Neural cell (in vitro differentiated cells): ENCODE measurements around the gene TRMT10B. TPM values are rescaled to one million over a fixed set of nuclear protein-coding genes. Genes with fewer than 3 reads are reported as not detected.

Source experiments
- H2AFZ ChIP-seq: fragments of 200-600, 300-800 bp; sonication (generic), shearing (Covaris generic); 2 replicates; pipeline ENCODE4 v1.6.0; 2014; ENCODE audit warnings: low read depth, mild to moderate bottlenecking, antibody characterized with exemption, low read length, moderate library complexity
- H3F3A ChIP-seq: fragments of 200-600 bp; shearing (Covaris generic); 2 replicates; pipeline ENCODE4 v1.6.1; 2016; ENCODE audit warnings: mild to moderate bottlenecking, moderate library complexity, mixed read lengths, antibody characterized with exemption, low read length; ENCODE audit not compliant: insufficient read depth, poor library complexity, severe bottlenecking
- H3K27ac ChIP-seq: fragments of 200-600, 300-800 bp; sonication (generic), shearing (Covaris generic); 2 replicates; pipeline ENCODE4 v1.5.1; 2014; ENCODE audit warnings: mild to moderate bottlenecking, low read length, moderate library complexity
- H3K27me3 ChIP-seq: fragments of 300-800, 200-600 bp; sonication (generic), shearing (Covaris generic); 2 replicates; pipeline ENCODE4 v1.6.0; 2014; ENCODE audit warnings: mild to moderate bottlenecking, low read depth, low read length, moderate library complexity; ENCODE audit not compliant: insufficient read depth
- H3K36me3 ChIP-seq: fragments of 300-800, 200-600 bp; sonication (generic), shearing (Covaris generic); 2 replicates; pipeline ENCODE4 v1.5.1; 2014; ENCODE audit warnings: mild to moderate bottlenecking, antibody characterized with exemption, low read length, moderate library complexity; ENCODE audit not compliant: insufficient read depth
- H3K4me2 ChIP-seq: fragments of 300-800, 200-600 bp; sonication (generic), shearing (Covaris generic); 2 replicates; pipeline ENCODE4 v1.6.0; 2014; ENCODE audit warnings: mild to moderate bottlenecking, low read length
- H3K4me3 ChIP-seq: fragments of 300-800, 200-600 bp; sonication (generic), shearing (Covaris generic); 2 replicates; pipeline ENCODE4 v1.5.1; 2014; ENCODE audit warnings: mild to moderate bottlenecking, low read length, moderate library complexity
- H3K79me2 ChIP-seq: fragments of 200-600 bp; shearing (Covaris generic); replicated peaks from 2 replicates; pipeline ENCODE4 v1.6.0; 2014; ENCODE audit warnings: mild to moderate bottlenecking, low read length, moderate library complexity; ENCODE audit not compliant: insufficient read depth
- H3K9ac ChIP-seq: fragments of 300-800, 200-600 bp; sonication (generic), shearing (Covaris generic); 2 replicates; pipeline ENCODE4 v1.6.1; 2016; ENCODE audit warnings: mild to moderate bottlenecking, low read length, mixed read lengths
- H3K9me2 ChIP-seq: fragments of 200-600 bp; shearing (Covaris generic); 2 replicates; pipeline ENCODE4 v1.6.1; 2016; ENCODE audit warnings: mild to moderate bottlenecking, low read length, mixed read lengths; ENCODE audit not compliant: insufficient read depth
- H3K9me3 ChIP-seq: fragments of 200-600, 300-800 bp; sonication (generic), shearing (Covaris generic); 2 replicates; pipeline ENCODE4 v1.6.1; 2016; ENCODE audit warnings: mild to moderate bottlenecking, mixed run types, low read length, moderate library complexity, mixed read lengths
- H4K20me1 ChIP-seq: fragments of 200-600 bp; shearing (Covaris generic); 2 replicates; pipeline ENCODE4 v1.6.1; 2016; ENCODE audit warnings: mild to moderate bottlenecking, mixed run types; ENCODE audit not compliant: insufficient read depth
- CTCF ChIP-seq: fragments of 450-650 bp; IDR thresholded peaks from 2 replicates; pipeline ENCODE4 v1.5.1; 2014; ENCODE audit warnings: antibody characterized with exemption, mild to moderate bottlenecking, moderate library complexity; ENCODE audit not compliant: poor library complexity, severe bottlenecking
- EP300 ChIP-seq: fragments of 450-650 bp; conservative IDR thresholded peaks from 2 replicates; pipeline ENCODE4 v1.6.1; 2014; ENCODE audit warnings: antibody characterized with exemption, mild to moderate bottlenecking, moderate library complexity; ENCODE audit not compliant: poor library complexity, severe bottlenecking
- EZH2 ChIP-seq: fragments of 200-600, 300-800 bp; shearing (Covaris generic), sonication (generic); IDR thresholded peaks from 2 replicates; pipeline ENCODE4 v1.6.1; 2014; ENCODE audit warnings: antibody characterized with exemption, low read length, borderline replicate concordance, mild to moderate bottlenecking; ENCODE audit not compliant: insufficient read depth, poor library complexity, severe bottlenecking
- MXI1 ChIP-seq: fragments of 450-650 bp; conservative IDR thresholded peaks from 2 replicates; pipeline ENCODE4 v1.6.1; 2014; ENCODE audit warnings: antibody characterized with exemption, mild to moderate bottlenecking; ENCODE audit not compliant: poor library complexity, severe bottlenecking
- POLR2AphosphoS5 ChIP-seq: IDR thresholded peaks from 2 replicates; pipeline ENCODE4 v1.6.1; 2012
- RAD21 ChIP-seq: fragments of 450-650 bp; conservative IDR thresholded peaks from 2 replicates; pipeline ENCODE4 v1.6.1; 2014; ENCODE audit warnings: antibody characterized with exemption, mild to moderate bottlenecking, moderate library complexity
- SMC3 ChIP-seq: fragments of 450-650 bp; conservative IDR thresholded peaks from 2 replicates; pipeline ENCODE4 v1.6.1; 2014; ENCODE audit warnings: antibody characterized with exemption, mild to moderate bottlenecking, moderate library complexity; ENCODE audit not compliant: poor library complexity
- TAF1 ChIP-seq: IDR thresholded peaks from 2 replicates; pipeline ENCODE4 v1.6.1; 2012; ENCODE audit warnings: low read depth
- polyA plus RNA-seq: library from polyadenylated mRNA; depleted of rRNA; stranded (reverse); fragments of >200 nt; gene quantifications from 2 replicates; pipeline ENCODE4 v1.2.3, GENCODE V29; 2014
- TF ChIP-seq, protein P1 (sequence below): IDR thresholded peaks from 2 replicates; pipeline ENCODE4 v1.6.1; 2012; ENCODE audit warnings: borderline replicate concordance

TRMT10B gene
- polyA plus RNA-seq, 1 donor from 2014 or later: 11.2 TPM

- no peak overlapping the region for H3K27ac ChIP-seq
- H3K9ac ChIP-seq: no peak overlapping the region
- no peak overlapping the region for H3K4me3 ChIP-seq
- H3K36me3 ChIP-seq: no peaks in the 10 kb centered on the region
- no peaks in the 10 kb centered on the region for H3K9me2 ChIP-seq
- H3K27me3 ChIP-seq: no peaks in the 10 kb centered on the region
- TF ChIP-seq EP300 (no peak), SMC3 (no peak), MXI1 (no peak), CTCF (no peak), RAD21 (no peak), EZH2 (no peak), TAF1 (no peak), POLR2AphosphoS5 (no peak)
- TF ChIP-seq, protein P1, sequence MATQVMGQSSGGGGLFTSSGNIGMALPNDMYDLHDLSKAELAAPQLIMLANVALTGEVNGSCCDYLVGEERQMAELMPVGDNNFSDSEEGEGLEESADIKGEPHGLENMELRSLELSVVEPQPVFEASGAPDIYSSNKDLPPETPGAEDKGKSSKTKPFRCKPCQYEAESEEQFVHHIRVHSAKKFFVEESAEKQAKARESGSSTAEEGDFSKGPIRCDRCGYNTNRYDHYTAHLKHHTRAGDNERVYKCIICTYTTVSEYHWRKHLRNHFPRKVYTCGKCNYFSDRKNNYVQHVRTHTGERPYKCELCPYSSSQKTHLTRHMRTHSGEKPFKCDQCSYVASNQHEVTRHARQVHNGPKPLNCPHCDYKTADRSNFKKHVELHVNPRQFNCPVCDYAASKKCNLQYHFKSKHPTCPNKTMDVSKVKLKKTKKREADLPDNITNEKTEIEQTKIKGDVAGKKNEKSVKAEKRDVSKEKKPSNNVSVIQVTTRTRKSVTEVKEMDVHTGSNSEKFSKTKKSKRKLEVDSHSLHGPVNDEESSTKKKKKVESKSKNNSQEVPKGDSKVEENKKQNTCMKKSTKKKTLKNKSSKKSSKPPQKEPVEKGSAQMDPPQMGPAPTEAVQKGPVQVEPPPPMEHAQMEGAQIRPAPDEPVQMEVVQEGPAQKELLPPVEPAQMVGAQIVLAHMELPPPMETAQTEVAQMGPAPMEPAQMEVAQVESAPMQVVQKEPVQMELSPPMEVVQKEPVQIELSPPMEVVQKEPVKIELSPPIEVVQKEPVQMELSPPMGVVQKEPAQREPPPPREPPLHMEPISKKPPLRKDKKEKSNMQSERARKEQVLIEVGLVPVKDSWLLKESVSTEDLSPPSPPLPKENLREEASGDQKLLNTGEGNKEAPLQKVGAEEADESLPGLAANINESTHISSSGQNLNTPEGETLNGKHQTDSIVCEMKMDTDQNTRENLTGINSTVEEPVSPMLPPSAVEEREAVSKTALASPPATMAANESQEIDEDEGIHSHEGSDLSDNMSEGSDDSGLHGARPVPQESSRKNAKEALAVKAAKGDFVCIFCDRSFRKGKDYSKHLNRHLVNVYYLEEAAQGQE: no peak
- H3K79me2 ChIP-seq: no peaks in the 10 kb centered on the region
- no peak overlapping the region for H2AFZ ChIP-seq
- no peaks in the 10 kb centered on the region for H3K9me3 ChIP-seq
- H3K4me2 ChIP-seq: no peak overlapping the region
- no peaks in the 10 kb centered on the region for H3F3A ChIP-seq
- no peaks in the 10 kb centered on the region for H4K20me1 ChIP-seq
Measured at GRCh38 chr9:37758747-37759146, 5.1 kb downstream of the TRMT10B start.

DNA sequence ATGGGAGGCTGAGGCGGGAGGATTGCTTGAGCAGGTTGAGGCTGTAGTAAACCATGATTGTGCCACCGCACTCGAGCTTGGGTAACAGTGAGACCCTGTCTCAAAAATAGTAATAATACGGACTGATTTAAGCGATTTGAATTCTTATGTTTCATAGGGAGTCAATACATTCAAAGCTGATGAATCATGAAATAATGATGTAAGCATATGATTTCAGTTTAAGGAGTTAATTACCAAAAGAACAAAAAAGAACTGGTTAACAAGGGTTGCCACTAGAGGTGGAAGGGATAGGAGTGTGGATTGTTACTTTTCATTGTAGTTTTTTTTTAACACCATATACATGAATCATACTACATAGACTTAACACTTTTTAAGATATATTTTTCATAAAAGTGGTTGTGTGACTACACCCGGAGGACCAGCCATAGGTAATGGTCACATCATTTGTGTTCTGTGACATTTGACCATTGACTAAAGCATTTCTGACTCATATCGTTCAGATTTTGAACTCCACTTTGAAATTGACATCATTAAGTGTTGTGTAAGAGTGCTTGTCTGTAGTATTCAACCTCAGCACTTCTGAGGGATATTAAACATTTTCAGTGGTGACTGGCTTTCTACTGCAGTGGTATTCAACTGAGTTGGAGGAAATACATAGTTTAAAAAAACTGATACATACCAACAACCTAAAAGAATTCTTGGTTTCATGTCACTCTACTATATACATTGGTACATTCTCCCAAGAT lies 7.0 kb downstream of the TRMT10B start:
- no peaks in the 10 kb centered on the region for H3K27me3 ChIP-seq
- H3F3A ChIP-seq: no peaks in the 10 kb centered on the region
- H3K9ac ChIP-seq: no peak overlapping the region
- no peak overlapping the region for H2AFZ ChIP-seq
- H3K27ac ChIP-seq: no peak overlapping the region
- H3K36me3 ChIP-seq: no peaks in the 10 kb centered on the region
- TF ChIP-seq EZH2 (no peak), CTCF (no peak), TAF1 (no peak), SMC3 (no peak), EP300 (no peak), MXI1 (no peak), RAD21 (no peak), POLR2AphosphoS5 (no peak)
- TF ChIP-seq, protein P1: no peak
- H4K20me1 ChIP-seq: no peaks in the 10 kb centered on the region
- no peaks in the 10 kb centered on the region for H3K9me2 ChIP-seq
- H3K9me3 ChIP-seq: no peaks in the 10 kb centered on the region
- no peaks in the 10 kb centered on the region for H3K79me2 ChIP-seq
- H3K4me3 ChIP-seq: no peak overlapping the region
- no peak overlapping the region for H3K4me2 ChIP-seq
